ENCODE measurements around the gene AP5M1. TPM values are rescaled to one million over a fixed set of nuclear protein-coding genes. Genes with fewer than 3 reads are reported as not detected.

The AP5M1 gene
- total and polyA plus RNA-seq, 2 of the 13 experiments (the other 11 are each of a cell fraction or from before 2014, with no cell fraction given) = 14.8 to 35.0 TPM

DNA sequence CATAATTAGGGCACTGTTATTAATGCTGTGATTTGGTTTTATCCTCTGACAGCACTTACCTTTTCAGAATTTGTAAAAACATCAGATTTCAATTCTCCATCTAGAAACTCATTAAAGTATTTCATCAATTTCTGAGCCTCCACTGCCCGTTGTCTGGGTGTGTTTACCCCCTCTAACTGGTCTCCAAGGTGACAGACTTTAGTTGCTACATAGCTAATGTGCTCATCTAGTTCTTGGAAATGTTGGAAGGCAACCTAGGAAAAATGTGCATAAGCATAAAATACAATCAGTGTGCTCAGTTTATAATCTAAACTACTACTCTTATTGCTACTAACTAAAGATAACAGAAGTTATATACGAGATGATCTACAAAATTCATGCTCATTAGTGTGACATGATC lies 24.7 kb upstream of the AP5M1 start:
- peaks cover 1% of the 10 kb centered on the region for H3K79me2 ChIP-seq (ENCODE audit: insufficient read depth, low read length)
- H3K4me3 ChIP-seq (replicated peaks in 1 of 3; ENCODE audit: insufficient read depth in 1 of 3, low read depth in 2 of 3, low read length in 3 of 3) = no peak overlapping the region
- CTCF ChIA-PET (ENCODE audit: low intra/inter-chr PET ratio, low total read pairs) = no interaction called here
- H3K9me3 ChIP-seq (ENCODE audit: low read length) = no peaks in the 10 kb centered on the region
- FAIRE-seq (no peak), DNase-seq (ENCODE audit: low spot score) (no peak), ATAC-seq (no peak)
- in situ Hi-C loops (cut with HindIII; ENCODE audit: extremely low pct_ligation_motif_present, low pct_unique_long_range_greater_than_20kb) = no loop called here
- H3K27me3 ChIP-seq (ENCODE audit: control insufficient read depth in 1 of 2, insufficient read depth in 2 of 2, low read length in 2 of 2) = no peaks in the 10 kb centered on the region
- WGBS (ENCODE audit: low lambda C conversion rate) = 93% methylated on average over 2 of the region's 2 CpGs
- no peak overlapping the region for H3K9ac ChIP-seq (ENCODE audit: insufficient read depth, low read depth, low read length)
- peaks cover 0 to 9% of the 10 kb centered on the region in 2 experiments; a peak in 1 of 5 replicates for H3K36me3 ChIP-seq (replicated peaks in 1 of 2; ENCODE audit: control insufficient read depth in 1 of 2, insufficient read depth in 2 of 2, low read length in 2 of 2)
- H3K4me2 ChIP-seq (ENCODE audit: low read depth, low read length) = no peak overlapping the region
- H3K4me1 ChIP-seq (ENCODE audit: insufficient read depth, low read length) = no peaks in the 10 kb centered on the region
- no peak overlapping the region for H3K27ac ChIP-seq (ENCODE audit: extremely low read length, insufficient read depth, low read length)
- intact Hi-C loops (cut with micrococcal nuclease; ENCODE audit: unreplicated experiment) = no loop called here
- no peak overlapping the region for H2AFZ ChIP-seq (ENCODE audit: low read length)
- TF ChIP-seq ZNF878 (CRISPR knock-in tag; IDR thresholded peaks at IDR 0.05) (no peak), HNRNPLL (IDR thresholded peaks at IDR 0.05; ENCODE audit: low read depth, low read length, poor library complexity, severe bottlenecking) (no peak), SAP130 (CRISPR knock-in tag; IDR thresholded peaks at IDR 0.05; ENCODE audit: low read depth) (no peak), MED13 (CRISPR knock-in tag; IDR thresholded peaks at IDR 0.05) (no peak), ZEB1 (IDR thresholded peaks at IDR 0.05; ENCODE audit: insufficient replicate concordance, low read depth) (no peak), RXRA (CRISPR knock-in tag; IDR thresholded peaks at IDR 0.05) (no peak), ZC3H13 (CRISPR knock-in tag; IDR thresholded peaks at IDR 0.05) (no peak), ZNF382 (CRISPR knock-in tag; IDR thresholded peaks at IDR 0.05; ENCODE audit: borderline replicate concordance) (no peak), NR2F1 (CRISPR knock-in tag; IDR thresholded peaks at IDR 0.05) (no peak), SATB2 (CRISPR knock-in tag; IDR thresholded peaks at IDR 0.05) (no peak)
- TF ChIP-seq, protein P1, sequence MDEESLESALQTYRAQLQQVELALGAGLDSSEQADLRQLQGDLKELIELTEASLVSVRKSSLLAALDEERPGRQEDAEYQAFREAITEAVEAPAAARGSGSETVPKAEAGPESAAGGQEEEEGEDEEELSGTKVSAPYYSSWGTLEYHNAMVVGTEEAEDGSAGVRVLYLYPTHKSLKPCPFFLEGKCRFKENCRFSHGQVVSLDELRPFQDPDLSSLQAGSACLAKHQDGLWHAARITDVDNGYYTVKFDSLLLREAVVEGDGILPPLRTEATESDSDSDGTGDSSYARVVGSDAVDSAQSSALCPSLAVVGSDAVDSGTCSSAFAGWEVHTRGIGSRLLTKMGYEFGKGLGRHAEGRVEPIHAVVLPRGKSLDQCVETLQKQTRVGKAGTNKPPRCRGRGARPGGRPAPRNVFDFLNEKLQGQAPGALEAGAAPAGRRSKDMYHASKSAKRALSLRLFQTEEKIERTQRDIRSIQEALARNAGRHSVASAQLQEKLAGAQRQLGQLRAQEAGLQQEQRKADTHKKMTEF (CRISPR knock-in tag; IDR thresholded peaks at IDR 0.05) = no peak
- TF ChIP-seq, protein P2, sequence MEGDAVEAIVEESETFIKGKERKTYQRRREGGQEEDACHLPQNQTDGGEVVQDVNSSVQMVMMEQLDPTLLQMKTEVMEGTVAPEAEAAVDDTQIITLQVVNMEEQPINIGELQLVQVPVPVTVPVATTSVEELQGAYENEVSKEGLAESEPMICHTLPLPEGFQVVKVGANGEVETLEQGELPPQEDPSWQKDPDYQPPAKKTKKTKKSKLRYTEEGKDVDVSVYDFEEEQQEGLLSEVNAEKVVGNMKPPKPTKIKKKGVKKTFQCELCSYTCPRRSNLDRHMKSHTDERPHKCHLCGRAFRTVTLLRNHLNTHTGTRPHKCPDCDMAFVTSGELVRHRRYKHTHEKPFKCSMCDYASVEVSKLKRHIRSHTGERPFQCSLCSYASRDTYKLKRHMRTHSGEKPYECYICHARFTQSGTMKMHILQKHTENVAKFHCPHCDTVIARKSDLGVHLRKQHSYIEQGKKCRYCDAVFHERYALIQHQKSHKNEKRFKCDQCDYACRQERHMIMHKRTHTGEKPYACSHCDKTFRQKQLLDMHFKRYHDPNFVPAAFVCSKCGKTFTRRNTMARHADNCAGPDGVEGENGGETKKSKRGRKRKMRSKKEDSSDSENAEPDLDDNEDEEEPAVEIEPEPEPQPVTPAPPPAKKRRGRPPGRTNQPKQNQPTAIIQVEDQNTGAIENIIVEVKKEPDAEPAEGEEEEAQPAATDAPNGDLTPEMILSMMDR (CRISPR knock-in tag; IDR thresholded peaks at IDR 0.05) = no peak
- TF ChIP-seq, protein P3, sequence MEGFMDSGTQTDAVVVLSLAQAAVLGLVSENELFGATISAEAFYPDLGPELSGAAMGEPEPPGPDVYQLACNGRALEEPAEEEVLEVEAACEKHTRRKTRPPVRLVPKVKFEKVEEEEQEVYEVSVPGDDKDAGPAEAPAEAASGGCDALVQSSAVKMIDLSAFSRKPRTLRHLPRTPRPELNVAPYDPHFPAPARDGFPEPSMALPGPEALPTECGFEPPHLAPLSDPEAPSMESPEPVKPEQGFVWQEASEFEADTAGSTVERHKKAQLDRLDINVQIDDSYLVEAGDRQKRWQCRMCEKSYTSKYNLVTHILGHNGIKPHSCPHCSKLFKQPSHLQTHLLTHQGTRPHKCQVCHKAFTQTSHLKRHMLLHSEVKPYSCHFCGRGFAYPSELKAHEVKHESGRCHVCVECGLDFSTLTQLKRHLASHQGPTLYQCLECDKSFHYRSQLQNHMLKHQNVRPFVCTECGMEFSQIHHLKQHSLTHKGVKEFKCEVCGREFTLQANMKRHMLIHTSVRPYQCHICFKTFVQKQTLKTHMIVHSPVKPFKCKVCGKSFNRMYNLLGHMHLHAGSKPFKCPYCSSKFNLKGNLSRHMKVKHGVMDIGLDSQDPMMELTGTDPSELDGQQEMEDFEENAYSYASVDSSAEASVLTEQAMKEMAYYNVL (CRISPR knock-in tag; IDR thresholded peaks at IDR 0.05; ENCODE audit: borderline replicate concordance) = no peak
- POLR2A ChIA-PET = no interaction called here
- no TSS peak for BruUV-seq (replicated peaks)
- no peaks in the 10 kb centered on the region for H4K20me1 ChIP-seq (ENCODE audit: insufficient read depth, low read length)
